H1 (cell line): ENCODE data around the gene GUCA1A. TPM values are rescaled to one million over a fixed set of nuclear protein-coding genes. Genes with fewer than 3 reads are reported as not detected.

Experiments
- CHD7 ChIP-seq: fragments of 300-600 bp; sonication (generic); IDR thresholded peaks from 2 replicates; pipeline ENCODE4 v1.7.1; 2012; ENCODE audit warnings: low read length, moderate library complexity, mild to moderate bottlenecking, inconsistent platforms; ENCODE audit not compliant: insufficient replicate concordance
- SAP30 ChIP-seq: fragments of 300-600 bp; sonication (generic); IDR thresholded peaks from 2 replicates; pipeline ENCODE4 v1.7.1; 2012; ENCODE audit warnings: low read length, moderate library complexity, mild to moderate bottlenecking, inconsistent platforms; ENCODE audit not compliant: insufficient read depth, insufficient replicate concordance
- polyA plus RNA-seq, 7 experiments: library from polyadenylated mRNA; depleted of rRNA in 3 of 7; stranded (reverse) in 5 of 7; unstranded in 2 of 7; fragments of >200 nt in 5 of 7; fragments of 200-250 nt in 2 of 7; gene quantifications; 1 replicate in 5 of 7; 2 replicates in 1 of 7; 4 replicates in 1 of 7; pipeline versions ENCODE4 v1.2.1 to v1.2.3, GENCODE V29; 2011 to 2013; ENCODE audit warnings: missing spikeins in 2 of 7, mixed read lengths in 2 of 7
- total RNA-seq: library from RNA; stranded (reverse); fragmentation: NEBNext Ultra II Directional; extraction: Animal tissue kit (Norgen Biotek cat#: 25700); gene quantifications from 2 replicates; pipeline ENCODE4 v1.2.1, GENCODE V29; 2021

GUCA1A gene
- total and polyA plus RNA-seq, 2 of the 8 experiments (the other 6 are each of a cell fraction or from before 2014, with no cell fraction given), result 4.6 to 24.6 TPM

- TF ChIP-seq CHD7, result no peak
- TF ChIP-seq SAP30, result no peak
- TF ChIP-seq, all 59 proteins: peak for 0
These were observed 19.2 kb upstream of the GUCA1A start (continued) for GRCh38 chr6:42153921-42154320.
